ENCODE results near the gene PITPNC1.

GRCh38 chr17:67729903-67730302, 352.8 kb downstream of the PITPNC1 start:
- TF ChIP-seq CTCF (IDR thresholded peaks at IDR 0.05 in 4 of 5, conservative IDR thresholded peaks at IDR 0.05 in 1 of 5) = no peak
- no peak for TF ChIP-seq POLR2A (IDR thresholded peaks at IDR 0.05)

Data from gastrocnemius medialis (tissue), 4 donors.